Measurements from ENCODE around the gene FEM1B. TPM values are rescaled to one million over a fixed set of nuclear protein-coding genes. Genes with fewer than 3 reads are reported as not detected.

Gene FEM1B
- total RNA-seq, 4 donors from 2014 or later, result 25.1 to 64.7 (median 43.0) TPM

DNA sequence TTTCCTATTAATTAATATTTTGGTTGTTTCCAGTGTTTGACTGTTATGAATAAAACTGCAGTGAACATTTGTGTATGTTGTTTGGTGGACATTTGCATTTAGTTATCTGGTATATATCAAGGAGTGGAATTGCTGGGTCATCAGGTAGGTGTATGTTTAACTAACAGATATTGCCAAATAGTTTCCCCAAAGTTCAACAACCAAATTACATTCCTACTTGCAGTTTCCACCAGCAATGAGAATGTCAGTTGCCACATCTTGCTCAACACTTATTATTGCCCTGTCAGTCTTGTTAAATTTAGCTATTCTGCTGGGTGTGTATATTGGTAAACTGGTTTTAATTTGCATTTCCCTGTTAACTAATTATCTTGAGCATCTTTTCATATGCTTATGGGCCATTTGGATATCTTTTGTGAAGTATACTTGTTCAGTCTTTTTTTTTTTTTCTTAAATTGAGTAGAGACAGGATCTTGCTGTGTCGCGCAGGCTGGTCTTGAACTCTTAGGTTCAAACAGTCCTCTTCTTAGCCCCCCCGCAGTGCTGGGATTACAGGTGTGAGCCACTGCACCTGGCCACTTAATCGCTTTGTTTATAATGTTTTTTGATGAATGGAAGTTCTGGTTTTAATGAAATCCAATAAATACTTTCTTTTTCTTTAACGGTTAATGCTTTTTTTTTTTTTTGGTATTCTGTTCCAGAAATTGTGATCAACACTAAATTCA is 7.9 kb downstream of the FEM1B start:
- in situ Hi-C loops (cut with MboI; ENCODE audit: low pct_ligation_motif_present in 1 of 4, low pct_unique_long_range_greater_than_20kb in 1 of 4, low sequenced_read_pairs in 3 of 4) (no loop called here), intact Hi-C loops (cut with DNase I; ENCODE audit: low total_unique reads) (no loop called here)
- 93 to 94% methylated on average over 5 of the region's 5 CpGs for WGBS, 2 donors (ENCODE audit: low coverage in 1 of 2)
- TF ChIP-seq, protein P1, sequence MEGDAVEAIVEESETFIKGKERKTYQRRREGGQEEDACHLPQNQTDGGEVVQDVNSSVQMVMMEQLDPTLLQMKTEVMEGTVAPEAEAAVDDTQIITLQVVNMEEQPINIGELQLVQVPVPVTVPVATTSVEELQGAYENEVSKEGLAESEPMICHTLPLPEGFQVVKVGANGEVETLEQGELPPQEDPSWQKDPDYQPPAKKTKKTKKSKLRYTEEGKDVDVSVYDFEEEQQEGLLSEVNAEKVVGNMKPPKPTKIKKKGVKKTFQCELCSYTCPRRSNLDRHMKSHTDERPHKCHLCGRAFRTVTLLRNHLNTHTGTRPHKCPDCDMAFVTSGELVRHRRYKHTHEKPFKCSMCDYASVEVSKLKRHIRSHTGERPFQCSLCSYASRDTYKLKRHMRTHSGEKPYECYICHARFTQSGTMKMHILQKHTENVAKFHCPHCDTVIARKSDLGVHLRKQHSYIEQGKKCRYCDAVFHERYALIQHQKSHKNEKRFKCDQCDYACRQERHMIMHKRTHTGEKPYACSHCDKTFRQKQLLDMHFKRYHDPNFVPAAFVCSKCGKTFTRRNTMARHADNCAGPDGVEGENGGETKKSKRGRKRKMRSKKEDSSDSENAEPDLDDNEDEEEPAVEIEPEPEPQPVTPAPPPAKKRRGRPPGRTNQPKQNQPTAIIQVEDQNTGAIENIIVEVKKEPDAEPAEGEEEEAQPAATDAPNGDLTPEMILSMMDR (IDR thresholded peaks at IDR 0.05), result no peak
- no peak for TF ChIP-seq EP300 (IDR thresholded peaks at IDR 0.05; ENCODE audit: low read depth)
- no peak for TF ChIP-seq POLR2A (IDR thresholded peaks at IDR 0.05)
- TF ChIP-seq POLR2AphosphoS5 (IDR thresholded peaks at IDR 0.05), result no peak
- Histone ChIP-seq H3K36me3 (peaks cover 0 to 7% (median 2%) of the 10 kb centered on the region in 4 donors), H3K4me3 (no peak overlapping the region), H3K4me1 (peaks cover 7 to 61% (median 33%) of the 10 kb centered on the region in 4 donors), H3K27me3 (no peaks in the 10 kb centered on the region), H3K27ac (no peak overlapping the region), H3K9me3 (no peaks in the 10 kb centered on the region)
- DNase-seq, result no peak

DNA sequence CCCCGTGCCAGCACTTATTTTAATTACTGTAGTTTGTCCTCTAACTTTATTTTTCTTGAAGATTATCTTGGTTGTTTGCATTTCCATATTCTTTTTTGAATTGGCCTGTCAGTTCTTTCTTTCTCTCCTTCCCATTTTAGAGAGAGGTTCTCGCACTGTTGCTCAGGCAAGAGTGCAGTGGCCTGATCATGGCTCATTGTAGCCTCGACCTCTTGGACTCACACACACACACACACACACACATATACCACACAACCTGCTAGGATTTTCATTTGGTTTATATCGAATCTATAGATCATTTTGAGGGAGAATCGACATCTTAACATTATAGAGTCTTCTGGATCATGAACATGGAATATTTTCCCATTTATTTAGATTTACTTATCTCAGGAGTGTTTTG is 8.7 kb downstream of the FEM1B start:
- H3K27me3 ChIP-seq, result no peaks in the 10 kb centered on the region
- no peak overlapping the region for H3K27ac ChIP-seq
- intact Hi-C loops (cut with DNase I; ENCODE audit: low total_unique reads), result no loop called here
- DNase-seq, result no peak
- 84 to 89% methylated on average over 3 to 5 of the region's 5 CpGs for WGBS, 2 donors (ENCODE audit: low coverage in 1 of 2)
- no peak overlapping the region for H3K4me3 ChIP-seq
- TF ChIP-seq EP300 (IDR thresholded peaks at IDR 0.05; ENCODE audit: low read depth) (no peak), POLR2A (IDR thresholded peaks at IDR 0.05) (no peak), POLR2AphosphoS5 (IDR thresholded peaks at IDR 0.05) (no peak)
- TF ChIP-seq, protein P1 (IDR thresholded peaks at IDR 0.05), result no peak
- in situ Hi-C loops (cut with MboI; ENCODE audit: low pct_ligation_motif_present in 1 of 4, low pct_unique_long_range_greater_than_20kb in 1 of 4, low sequenced_read_pairs in 3 of 4), result no loop called here
- H3K4me1 ChIP-seq, result peaks cover 3 to 53% (median 25%) of the 10 kb centered on the region in 4 donors
- no peaks in the 10 kb centered on the region for H3K9me3 ChIP-seq
- peaks cover 0 to 14% (median 5%) of the 10 kb centered on the region in 4 donors for H3K36me3 ChIP-seq

DNA sequence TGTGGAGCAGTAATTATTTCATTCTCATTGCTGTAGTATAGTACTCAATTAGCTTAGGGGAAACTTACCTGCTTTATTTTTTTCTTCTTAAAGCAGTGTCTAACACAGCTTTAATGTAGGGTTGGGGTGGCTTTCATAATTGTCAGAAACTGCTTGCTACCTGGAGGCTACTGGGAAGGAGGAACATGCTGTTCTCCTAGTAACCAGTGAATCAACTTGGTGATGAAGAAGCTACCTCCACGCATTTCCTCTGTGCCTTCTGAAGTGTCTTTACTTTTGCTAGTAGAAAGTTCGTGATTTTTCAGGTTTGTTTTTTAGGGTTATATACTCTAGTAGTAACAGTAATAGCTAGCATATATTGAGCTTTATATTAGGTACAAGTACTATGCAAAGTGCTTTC is 11.5 kb downstream of the FEM1B start:
- intact Hi-C loops (cut with DNase I; ENCODE audit: low total_unique reads), result no loop called here
- 81 to 94% methylated on average over 2 of the region's 2 CpGs for WGBS, 2 donors (ENCODE audit: low coverage in 1 of 2)

GRCh38 chr15:68289621-68290352 is 12.2 kb downstream of the FEM1B start:
- TF ChIP-seq POLR2AphosphoS5 (IDR thresholded peaks at IDR 0.05) (no peak), POLR2A (IDR thresholded peaks at IDR 0.05) (no peak), EP300 (IDR thresholded peaks at IDR 0.05; ENCODE audit: low read depth) (no peak)
- TF ChIP-seq, protein P1 (IDR thresholded peaks at IDR 0.05), result no peak
- in situ Hi-C loops (cut with MboI; ENCODE audit: low pct_ligation_motif_present in 1 of 4, low pct_unique_long_range_greater_than_20kb in 1 of 4, low sequenced_read_pairs in 3 of 4), result no loop called here
- H3K4me3 ChIP-seq, result no peak overlapping the region
- no peak for DNase-seq
- intact Hi-C loops (cut with DNase I; ENCODE audit: low total_unique reads), result no loop called here
- peaks cover 3 to 40% (median 12%) of the 10 kb centered on the region in 4 donors for H3K4me1 ChIP-seq
- peaks cover 0 to 17% (median 6%) of the 10 kb centered on the region in 4 donors for H3K36me3 ChIP-seq
- H3K9me3 ChIP-seq, result no peaks in the 10 kb centered on the region
- 96 to 97% methylated on average over 10 to 14 of the region's 14 CpGs for WGBS, 2 donors (ENCODE audit: low coverage in 1 of 2)
- H3K27ac ChIP-seq, result no peak overlapping the region
- H3K27me3 ChIP-seq, result no peaks in the 10 kb centered on the region

More for the DNA sequence above, 11.5 kb downstream of the FEM1B start:
- no peak for TF ChIP-seq POLR2AphosphoS5 (IDR thresholded peaks at IDR 0.05)
- Histone ChIP-seq H3K4me3 (no peak overlapping the region), H3K9me3 (no peaks in the 10 kb centered on the region), H3K27ac (no peak overlapping the region), H3K4me1 (peaks cover 3 to 43% (median 15%) of the 10 kb centered on the region in 4 donors), H3K36me3 (peaks cover 0 to 17% (median 7%) of the 10 kb centered on the region in 4 donors), H3K27me3 (no peaks in the 10 kb centered on the region)
- DNase-seq, result no peak
- in situ Hi-C loops (cut with MboI; ENCODE audit: low pct_ligation_motif_present in 1 of 4, low pct_unique_long_range_greater_than_20kb in 1 of 4, low sequenced_read_pairs in 3 of 4), result no loop called here
